HG03432 (cell line): ENCODE measurements around the gene CPOX.
"Not testable (repeated sequence)": the region's sequence is repeated elsewhere in the genome, so short reads cannot be mapped to it uniquely, and the experiment has no call there.

Source experiments
- ATAC-seq: cut with Tn5 transposase; IDR thresholded peaks from one replicate; pipeline ENCODE4 v1.9.1; 2021; ENCODE audit warnings: mild to moderate bottlenecking, moderate library complexity; ENCODE audit not compliant: unreplicated experiment

Gene CPOX

DNA sequence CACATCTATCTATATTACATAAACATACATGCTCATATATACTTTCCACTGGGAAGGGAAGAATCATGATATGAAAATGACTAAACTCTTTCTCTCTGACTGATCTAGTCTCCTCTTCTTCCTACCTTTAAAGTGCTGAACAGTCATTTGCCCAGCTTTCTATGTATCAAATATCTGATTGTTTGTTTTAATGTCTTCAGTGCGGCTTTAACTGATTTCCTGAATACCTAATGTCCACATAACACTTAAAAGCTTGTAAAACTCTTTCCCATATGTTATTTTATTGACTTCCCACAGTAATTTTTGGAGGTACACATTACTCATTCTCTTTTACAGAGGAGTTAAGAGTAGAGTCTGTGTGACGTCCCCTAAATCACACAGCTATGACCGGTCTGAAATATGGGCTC is 28.2 kb downstream of the CPOX start:
- ATAC-seq, result peak; percentile 11

DNA sequence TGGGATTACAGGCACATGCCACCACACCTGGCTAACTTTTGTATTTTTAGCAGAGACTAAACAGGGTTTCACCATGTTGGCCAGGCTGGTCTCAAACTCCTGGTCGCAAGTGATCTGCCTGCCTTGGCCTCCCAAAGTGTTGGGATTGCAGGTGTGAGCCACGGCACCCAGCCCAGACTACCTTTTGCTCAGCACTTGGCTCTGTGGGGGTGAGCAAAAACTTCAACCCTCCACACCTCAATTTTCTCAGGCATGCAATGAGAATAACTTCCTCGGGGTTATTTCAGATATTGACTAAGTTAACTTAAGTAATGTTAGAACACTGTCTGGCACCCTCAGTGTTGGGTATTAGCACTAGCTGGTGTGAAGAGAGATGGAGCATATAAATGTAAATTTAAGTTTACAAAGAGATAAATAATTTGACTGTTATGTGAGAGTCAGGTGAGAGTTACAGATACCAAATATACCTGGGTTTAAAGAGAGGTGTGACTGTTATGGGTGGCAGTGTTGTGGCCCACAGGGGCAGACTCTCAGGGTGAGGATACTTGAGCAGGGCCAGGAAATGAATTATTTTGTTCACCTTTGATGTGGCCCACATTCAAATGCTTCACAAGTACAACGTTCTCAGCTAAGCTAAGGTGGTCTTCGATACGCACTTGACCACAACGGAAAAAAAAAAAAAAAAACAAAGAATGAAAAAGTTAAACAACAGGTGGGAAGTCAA is 29.0 kb downstream of the CPOX start:
- ATAC-seq, result peak; percentile 2

DNA sequence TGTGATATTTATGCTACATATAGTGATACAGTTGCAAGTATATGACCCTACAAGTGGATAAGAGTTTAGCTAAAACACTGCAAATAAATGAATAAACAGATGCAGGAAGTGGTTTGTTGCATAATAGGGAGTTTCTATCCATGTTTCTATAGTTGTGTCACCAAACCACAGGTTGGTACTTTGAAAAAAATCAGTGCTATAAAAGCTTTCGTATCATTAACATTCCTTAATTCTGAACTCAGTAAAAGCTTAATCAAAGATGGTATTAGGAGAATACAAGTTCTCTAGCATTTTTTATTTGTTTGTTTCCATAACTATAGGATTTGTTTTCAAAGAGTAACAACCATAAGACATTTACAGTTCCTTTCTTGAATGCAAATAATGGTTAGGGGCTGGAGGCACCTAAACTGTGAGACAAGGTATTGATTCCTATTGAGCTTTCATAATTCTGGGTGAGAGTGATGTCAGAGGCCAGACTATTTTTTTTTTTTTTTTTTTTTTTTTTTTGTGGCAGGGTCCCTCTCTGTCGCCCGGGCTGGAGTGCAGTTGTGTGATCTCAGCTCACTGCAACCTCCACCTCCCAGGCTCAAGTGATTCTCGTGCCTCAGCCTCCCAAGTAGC is 29.6 kb downstream of the CPOX start:
- ATAC-seq, result peak; percentile 61

DNA sequence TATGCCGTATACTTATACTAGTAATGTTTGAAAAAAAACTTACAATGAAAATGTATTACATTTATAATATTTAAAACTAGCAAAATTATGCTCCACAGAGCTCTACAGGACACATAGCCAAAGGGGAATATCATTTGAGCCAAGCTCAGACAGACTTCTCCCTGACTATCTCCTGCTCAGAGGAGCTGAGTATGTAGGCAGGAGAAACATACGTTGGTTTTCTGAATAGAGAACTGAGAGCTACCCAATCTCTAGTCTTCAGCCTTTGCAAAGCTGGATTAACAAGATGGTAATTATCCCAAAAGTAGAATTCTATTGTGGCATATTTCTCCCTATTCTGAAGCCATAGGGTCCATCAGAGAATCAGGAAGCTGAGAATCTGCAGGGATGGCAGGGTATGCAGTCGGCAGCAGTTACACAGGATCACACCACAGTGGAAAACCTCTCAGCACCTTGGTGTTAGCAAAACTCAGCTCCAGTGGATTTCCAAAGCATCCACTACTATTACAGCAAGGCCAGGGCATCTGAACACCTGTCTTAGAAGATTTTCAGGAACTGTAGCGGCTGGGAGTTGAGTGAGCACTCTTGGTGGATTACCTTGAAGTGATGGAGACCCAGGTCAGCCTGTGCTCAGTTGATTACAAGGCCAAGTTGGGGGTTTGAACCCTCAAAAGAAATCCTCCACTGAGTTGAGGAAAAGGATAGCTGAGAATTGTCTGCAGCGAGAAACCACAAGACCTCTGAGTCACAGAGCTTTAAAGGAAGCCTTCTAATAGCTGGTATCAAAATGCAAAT is 31.5 kb downstream of the CPOX start:
- ATAC-seq, result peak; percentile 13

DNA sequence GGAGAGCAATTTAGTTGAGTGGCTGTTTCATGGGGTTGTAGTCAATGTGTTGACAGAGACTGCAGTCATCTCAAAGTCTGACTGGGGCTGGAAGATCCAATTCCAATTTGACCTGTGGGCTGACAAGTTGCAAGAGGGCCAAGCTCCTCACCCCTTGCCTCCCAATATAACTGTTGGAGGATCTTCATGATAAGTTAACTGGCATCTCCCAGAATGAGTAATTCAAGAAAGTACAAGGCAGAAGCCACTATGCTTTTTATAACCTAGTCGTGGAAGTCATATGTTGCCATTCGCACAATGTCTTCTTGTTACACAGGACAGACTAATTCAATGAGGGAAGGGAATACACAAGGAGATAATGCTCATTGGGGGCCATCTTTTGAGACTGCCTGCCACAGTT is 32.5 kb downstream of the CPOX start:
- no peak for ATAC-seq

DNA sequence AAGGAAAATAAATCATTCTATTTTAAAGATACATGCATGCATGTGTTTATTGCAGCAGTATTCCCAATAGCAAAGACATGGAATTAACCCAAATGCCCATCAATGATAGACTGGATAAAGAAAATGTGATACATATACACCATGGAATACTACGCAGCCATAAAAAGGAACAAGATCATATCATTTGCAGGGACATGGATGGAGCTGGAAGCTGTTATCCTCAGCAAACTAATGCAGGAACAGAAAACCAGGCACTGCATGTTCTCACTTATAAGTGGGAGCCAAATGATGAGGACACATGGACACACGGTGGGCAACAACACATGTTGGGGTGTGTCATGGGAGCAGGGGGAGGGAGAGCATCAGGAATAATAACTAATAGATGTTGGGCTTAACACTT is 33.6 kb downstream of the CPOX start:
- not testable (repeated sequence) for ATAC-seq

DNA sequence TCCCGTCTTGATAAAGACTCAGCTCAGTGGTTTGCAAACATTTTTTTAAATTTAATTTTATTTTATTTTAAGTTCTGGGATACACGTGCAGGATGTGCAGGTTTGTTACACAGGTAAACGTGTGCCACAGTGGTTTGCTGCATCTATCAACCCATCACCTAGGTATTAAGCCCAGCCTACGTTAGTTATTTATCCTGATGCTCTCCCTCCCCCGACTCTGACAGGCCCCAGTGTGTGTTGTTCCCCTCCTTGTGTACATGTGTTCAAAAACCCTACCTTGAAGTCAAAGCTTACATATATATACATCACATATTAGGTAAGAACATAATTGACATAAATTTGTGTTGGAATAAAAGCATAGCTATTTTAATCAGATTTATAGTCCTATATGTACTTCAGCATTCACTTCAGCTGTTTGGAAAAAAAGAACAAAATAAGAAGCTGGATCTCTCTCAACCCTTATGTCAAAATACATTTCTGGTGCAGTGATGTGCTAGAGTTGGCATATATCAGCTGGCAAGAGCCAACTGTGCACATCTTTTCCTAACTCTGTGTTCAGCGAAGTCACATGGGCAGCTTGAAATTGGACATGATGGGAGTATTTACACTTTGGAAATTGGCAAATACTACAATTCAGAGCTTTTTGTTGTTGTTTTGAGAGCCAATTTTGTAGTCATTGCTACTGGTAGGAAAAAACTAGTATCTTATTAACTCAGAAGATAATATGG is 35.1 kb downstream of the CPOX start:
- no peak for ATAC-seq

DNA sequence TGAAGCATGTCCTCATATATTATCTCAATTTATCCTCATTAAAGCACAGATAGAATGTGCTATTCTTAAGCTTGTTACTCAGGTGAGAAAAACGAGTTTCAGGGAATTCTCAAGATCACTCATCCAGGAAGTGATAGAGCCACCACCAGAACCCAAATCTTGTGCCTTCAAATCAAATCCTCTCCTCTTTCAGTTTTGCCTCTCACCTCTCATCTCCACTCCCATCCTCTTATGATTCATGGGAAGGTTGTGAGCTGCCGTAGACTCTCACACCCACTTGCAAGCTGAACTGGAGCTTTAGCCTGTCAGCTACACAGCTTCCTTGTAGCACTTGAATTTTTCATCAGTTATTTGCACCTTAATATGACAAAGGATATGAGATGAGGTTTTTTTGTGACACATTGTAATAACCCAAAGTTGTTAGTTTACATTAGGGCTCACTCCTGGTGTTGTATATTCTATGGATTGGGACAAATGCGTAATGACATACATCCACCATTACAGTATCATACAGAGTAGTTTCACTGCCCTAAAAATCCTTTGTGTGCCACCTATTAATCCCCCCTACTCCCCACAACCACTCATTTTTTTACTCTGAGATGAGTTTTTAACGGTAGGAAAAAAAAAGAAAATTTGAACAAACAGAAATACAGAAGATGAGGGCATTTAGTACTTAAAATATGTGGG is 35.9 kb downstream of the CPOX start:
- peak; percentile 19 for ATAC-seq

DNA sequence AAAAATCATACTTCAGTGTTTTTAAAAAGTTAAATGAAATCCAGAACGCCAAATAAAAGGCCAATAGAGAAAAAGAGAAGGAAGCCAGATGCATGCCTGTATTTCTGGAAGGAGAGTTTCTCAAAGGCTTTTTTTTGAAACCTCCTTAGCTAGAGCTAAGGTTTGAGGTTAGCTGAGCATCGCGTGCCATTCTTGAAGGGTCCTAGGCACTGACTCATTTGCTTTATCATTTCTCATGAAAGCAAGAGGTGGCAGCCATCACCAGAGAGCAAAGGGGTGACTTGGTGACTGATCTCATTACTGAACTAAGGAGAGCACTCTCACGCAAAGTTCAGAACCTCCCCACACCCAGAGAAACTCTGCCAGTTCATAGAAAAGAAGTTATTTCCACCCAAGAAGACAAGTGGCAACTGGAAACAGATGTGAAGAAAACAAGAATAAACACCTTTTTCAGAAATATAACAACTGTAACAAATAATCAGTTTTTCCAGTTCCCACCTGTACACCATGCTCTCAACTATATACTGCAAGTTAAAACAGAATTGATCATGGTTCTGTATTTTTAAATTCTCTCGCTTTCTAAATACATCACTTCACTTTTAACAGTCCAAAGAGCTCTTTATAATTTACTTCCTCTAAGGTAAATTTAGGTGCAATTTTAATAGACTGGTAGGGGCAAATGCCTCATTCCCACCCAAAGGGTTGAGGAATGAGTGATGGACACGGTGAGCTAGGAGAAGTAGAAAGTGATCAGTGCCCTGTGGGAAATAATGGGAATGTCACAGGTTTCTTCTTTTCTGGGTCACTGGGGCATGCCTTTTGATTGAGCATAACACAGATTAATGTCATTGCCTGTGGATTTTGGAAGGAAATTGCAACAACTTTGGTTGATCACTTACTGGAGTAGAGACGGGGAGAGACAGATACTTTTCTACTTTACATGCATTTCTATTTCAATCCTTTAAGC is 37.0 kb downstream of the CPOX start:
- peak; percentile 85 for ATAC-seq

DNA sequence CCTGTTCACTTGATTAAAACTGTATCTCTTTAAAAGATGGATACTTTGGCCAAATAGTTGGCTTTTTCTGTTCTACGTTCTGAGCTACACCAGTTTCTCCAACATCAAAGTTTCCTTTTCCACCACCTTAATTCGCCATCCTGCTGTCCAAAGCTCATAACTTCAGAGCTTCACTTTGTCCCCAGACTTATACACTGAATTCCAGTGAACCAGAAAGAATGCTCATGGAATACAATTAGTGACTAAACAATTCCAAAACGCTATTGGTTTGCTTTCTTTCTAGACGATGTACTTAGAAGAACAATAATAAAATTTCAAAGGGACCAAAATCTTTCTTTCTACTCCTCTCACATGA is 38.4 kb downstream of the CPOX start:
- no peak for ATAC-seq

DNA sequence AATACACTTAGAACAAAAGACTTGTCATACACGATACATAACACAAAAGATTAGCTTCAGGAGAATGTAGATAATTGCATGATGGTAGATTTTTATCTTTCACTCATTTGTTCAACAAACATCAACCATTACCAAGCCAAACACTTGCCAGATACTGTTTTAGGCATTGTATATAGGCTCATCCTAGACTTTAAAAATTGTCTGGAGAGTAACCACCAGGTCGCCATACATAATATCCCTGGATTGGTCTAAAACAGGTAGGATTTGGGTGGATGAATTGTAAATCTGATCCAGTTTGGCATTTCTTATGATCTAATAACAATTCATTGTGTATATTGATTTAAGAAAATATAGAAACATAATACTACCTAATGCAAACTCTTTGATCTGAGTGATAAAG is 38.8 kb downstream of the CPOX start:
- ATAC-seq, result no peak

DNA sequence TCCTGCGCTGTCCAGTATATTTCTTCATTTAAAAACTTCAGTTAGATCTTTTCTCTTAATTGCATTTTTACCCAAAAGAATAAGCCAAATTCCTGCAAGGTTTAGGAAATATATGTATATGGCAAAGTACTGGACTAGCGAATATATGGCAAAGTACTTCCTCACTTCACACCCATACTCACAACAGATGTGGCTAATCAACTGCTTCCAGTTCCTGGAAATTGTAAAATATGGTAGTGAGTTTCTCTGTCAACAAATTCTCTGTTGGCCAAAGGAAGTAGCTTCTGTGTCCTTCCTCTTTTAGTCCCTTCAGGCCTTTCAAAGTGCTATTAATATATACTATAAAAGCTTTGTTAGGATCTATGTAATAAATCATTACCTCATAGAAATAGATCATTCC is 39.7 kb downstream of the CPOX start:
- ATAC-seq, result no peak

DNA sequence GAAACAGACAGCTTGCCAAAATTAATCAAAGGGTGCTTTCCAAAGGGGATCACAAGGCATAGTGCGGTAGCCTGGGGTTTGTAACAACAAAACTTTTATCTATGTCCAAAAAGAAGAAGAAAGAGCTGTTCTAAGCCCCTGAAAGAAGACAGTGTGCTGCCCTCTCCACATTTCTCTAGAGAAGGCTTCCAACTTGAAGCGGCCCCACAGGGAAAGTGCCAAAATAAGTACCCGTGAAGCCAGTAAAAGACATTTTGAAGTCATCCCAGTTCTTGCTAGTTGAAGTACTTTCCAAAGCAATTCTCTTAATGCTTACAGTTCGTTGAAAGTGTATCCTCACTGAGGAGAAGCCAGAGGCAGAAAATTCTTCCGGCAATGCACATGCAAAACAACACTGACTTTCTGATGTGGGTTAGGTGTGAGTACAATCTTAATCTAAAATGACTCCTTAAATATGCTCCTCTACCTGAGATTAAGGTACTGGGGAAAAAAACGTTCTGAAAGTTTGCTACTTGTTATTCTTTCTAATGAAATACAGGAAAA is 40.3 kb downstream of the CPOX start:
- no peak for ATAC-seq

DNA sequence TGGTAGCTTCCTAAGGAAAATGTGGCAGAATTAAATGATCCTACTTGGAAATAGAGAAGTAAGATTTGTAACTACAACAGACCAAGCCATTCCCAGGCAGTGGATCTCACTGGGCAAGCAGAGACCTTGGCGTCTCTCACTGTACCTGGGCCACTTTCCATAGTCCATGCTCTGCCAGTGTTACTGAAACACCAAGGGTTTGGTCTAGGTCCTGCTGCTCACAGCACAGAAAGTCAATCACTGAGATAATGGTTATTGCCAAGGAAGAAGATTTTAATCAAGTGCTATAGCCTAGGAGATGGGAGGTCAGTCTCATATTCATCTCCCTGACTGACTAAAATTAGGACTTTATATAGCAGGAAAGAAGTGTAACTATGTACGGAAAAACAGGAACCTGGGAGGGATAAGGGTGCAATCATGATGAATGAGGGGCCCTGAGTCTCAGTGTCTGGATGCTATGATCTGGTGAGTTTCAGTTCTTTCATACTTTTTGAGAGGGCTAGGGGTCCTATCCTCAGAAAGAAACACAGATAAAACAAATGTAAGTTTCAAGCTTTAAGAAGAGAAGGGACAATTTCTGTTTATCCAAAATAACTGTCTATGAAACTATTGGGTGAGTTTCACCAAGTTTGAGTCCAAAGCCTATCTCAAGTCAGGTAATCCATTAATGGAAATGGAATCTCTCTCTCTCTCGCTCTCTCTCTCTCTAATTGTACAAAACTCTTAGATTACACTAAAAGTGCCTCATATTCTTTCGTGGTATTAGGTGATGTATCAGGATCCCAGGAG is 41.0 kb downstream of the CPOX start:
- no peak for ATAC-seq

DNA sequence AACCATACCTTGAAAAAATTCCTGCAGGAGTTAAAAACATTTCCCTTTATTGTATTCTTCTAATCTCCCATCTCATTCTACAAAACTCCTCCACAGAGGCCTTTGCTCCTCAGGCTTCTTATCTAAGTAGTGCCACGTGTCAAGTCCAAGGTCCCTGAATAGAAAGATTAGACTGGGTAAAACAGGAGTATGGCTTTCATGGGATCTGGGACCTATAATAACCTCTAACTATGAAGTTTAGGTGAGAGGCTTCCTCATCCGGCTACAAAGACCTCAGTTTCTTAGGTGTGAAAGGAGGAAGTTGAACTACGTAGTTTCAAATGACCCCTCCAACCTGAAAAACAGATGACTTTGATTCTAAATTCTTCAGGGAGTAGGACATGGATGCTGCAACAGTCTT is 41.7 kb downstream of the CPOX start:
- ATAC-seq, result no peak

DNA sequence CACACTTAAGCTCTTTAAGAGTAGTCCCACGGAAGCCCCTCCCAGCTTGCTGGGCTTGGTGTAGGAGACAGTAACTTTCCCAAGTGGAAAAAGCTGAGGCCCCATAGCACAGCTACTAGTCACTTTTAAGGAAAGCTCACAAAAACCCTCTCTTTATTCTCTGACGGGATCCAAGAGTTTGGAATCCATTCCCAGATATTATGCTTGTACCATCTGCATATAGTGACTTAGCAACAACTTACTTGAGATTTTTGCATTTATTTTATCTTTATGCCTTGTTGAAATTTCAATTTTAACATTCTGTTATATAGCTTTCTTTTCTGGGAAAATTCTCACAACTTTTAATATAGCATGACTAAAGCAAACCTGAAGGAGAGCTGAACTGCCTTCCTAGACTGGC is 42.2 kb downstream of the CPOX start:
- no peak for ATAC-seq

DNA sequence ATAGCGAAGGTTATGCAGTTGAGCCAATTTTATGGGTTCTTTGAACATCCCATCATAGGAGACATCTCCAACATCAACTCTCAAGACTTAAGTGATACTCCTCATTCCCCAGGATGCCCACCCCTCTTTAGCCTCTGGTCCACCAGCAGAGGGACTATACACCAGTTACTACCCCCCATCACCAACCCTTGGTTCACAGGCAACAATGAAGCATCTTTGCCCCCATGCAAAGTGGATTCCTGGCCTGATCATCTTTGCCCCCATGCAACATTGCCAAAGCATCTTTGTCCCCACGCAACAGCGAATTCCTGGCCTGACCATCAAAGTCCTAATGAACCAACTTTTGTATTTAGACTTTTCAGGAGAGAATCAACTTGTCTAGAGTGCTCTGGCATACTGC is 42.6 kb downstream of the CPOX start:
- ATAC-seq, result no peak

DNA sequence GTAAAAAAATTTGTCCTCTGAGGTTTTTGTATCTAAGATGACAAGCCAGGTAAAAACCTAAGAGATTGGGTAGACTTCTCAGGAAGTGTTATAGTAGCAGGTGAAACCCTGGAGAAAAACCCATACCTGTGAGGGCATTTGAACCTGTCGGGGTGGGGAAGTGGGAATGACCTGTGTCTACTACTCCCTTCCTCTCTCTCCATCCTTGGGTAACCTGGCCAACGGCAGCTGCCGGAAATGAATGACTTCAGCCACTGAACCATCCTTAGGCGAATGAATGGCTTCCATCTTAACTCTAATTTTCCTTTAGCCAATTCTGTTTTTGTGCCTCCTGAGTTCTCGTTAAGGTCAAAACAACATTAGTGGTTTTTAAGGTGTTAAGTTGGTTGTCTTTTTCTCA is 44.9 kb downstream of the CPOX start:
- no peak for ATAC-seq

DNA sequence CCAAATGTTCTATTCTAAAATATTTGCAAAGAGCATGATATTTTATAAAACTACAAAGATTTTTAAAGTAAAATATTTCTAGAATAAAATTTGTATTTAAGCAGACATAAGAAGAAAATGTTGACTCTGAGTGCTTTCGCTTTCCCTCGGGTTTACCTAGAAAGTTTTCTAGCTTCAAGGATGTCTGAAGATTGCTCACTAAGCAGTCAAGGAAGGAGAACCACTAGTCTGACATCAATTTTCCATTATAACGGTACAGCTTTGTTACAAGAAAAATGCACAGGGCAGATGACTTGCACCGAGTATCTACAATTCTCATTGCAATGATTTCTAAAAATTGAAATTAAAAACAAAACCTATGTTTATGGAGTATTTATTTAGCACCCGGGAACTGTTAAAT is 47.5 kb downstream of the CPOX start:
- peak; percentile 56 for ATAC-seq
